Measurements from ENCODE around the gene SNIP1. TPM values are rescaled to one million over a fixed set of nuclear protein-coding genes. Genes with fewer than 3 reads are reported as not detected.
A peak's percentile ranks its signal among the peaks of the same experiment; 100 is the strongest.

The SNIP1 gene
- total and polyA plus RNA-seq, 10 of the 15 experiments (the other 5 are each of a cell fraction or from before 2014, with no cell fraction given): 2.7 to 22.4 (median 10.1) TPM

- in situ Hi-C loops (cut with MboI): no loop called here
- FAIRE-seq: peak; percentile 93
- no peak overlapping the region for H3K9ac ChIP-seq (ENCODE audit: control insufficient read depth, insufficient read depth, low read length)
- H3K79me2 ChIP-seq (ENCODE audit: control insufficient read depth, insufficient read depth, low read length): peaks cover 1% of the 10 kb centered on the region
- DNase-seq (ENCODE audit: low read depth, low spot score): no peak
- no peak overlapping the region for H3K4me3 ChIP-seq
- H3K9me3 ChIP-seq (replicated peaks; ENCODE audit: control insufficient read depth, insufficient read depth, low read length): no peaks in the 10 kb centered on the region
- ChIA-PET SMC1A (ENCODE audit: uncharacterized antibody, unreplicated experiment) (interaction anchor here (0.8 to 4.7 kb wide), 25 partner anchors 9 to 202 kb away, joined by 3 to 128 read pairs (median 5); partner anchors contain the start of gene ZC3H12A), POLR2A (interaction anchor here (0.6 to 3.6 kb wide), 7 partner anchors 8 to 195 kb away, joined by 3 to 35 read pairs (median 4); partner anchors contain the start of genes SNIP1 and ZC3H12A), RAD21 (ENCODE audit: unreplicated experiment) (interaction anchor here (0.7 to 8.3 kb wide), 19 partner anchors 9 to 911 kb away, joined by 3 to 166 read pairs (median 5); partner anchors contain the start of genes GNL2, MEAF6, SNIP1 and ZC3H12A), CTCF (interaction anchor here (0.7 to 8.1 kb wide), 31 partner anchors 11 to 749 kb away, joined by 3 to 289 read pairs (median 5); partner anchors contain the start of genes DNALI1, MEAF6, MTF1 and ZC3H12A)
- intact Hi-C loops (cut with micrococcal nuclease; ENCODE audit: unreplicated experiment): loop anchor here (1.0 kb wide), 1 partner anchor 32 kb away; no protein-coding TSS in a partner anchor
- no peak overlapping the region; the same call in 1 of the 2 replicates for H3K4me2 ChIP-seq (ENCODE audit: control insufficient read depth, insufficient read depth)
- H4K20me1 ChIP-seq (ENCODE audit: control insufficient read depth, insufficient read depth): no peaks in the 10 kb centered on the region; the same call in 1 of the 2 replicates
- H2AFZ ChIP-seq (ENCODE audit: control insufficient read depth, low read depth, low read length): no peak overlapping the region
- peaks cover 9% of the 10 kb centered on the region for H3K4me1 ChIP-seq (ENCODE audit: control insufficient read depth, insufficient read depth, low read length)
- peaks cover 16 to 21% of the 10 kb centered on the region in 2 experiments; a peak in 3 of 4 replicates for H3K36me3 ChIP-seq (ENCODE audit: control insufficient read depth in 2 of 2, insufficient read depth in 2 of 2, low read length in 1 of 2)
- H3K27me3 ChIP-seq (replicated peaks in 1 of 2; ENCODE audit: control insufficient read depth in 2 of 2, insufficient read depth in 2 of 2, low read length in 1 of 2): no peaks in the 10 kb centered on the region
- no TSS peak for BruUV-seq (replicated peaks)
- H3K27ac ChIP-seq (ENCODE audit: control insufficient read depth, insufficient read depth): 0 out of 2 replicates have a peak overlapping the region, but pooled peaks have one; percentile 15
- ATAC-seq: peak; percentile 88
- 17% methylated on average over 10 of the region's 10 CpGs for WGBS (ENCODE audit: insufficient coverage, insufficient replicate concordance, low lambda C conversion rate, missing lambda C conversion rate)
- TF ChIP-seq PKNOX1 (IDR thresholded peaks at IDR 0.05) (no peak), KAT2A (conservative IDR thresholded peaks at IDR 0.05; ENCODE audit: control insufficient read depth, low read depth, low read length) (no peak), JUND (IDR thresholded peaks at IDR 0.05; ENCODE audit: low read depth, low read length) (no peak), ZBTB40 (IDR thresholded peaks at IDR 0.05; ENCODE audit: borderline replicate concordance) (no peak), KDM1A (IDR thresholded peaks at IDR 0.05; ENCODE audit: borderline replicate concordance) (no peak), ASH2L (IDR thresholded peaks at IDR 0.05; ENCODE audit: borderline replicate concordance, low read depth) (no peak), POLR2AphosphoS2 (IDR thresholded peaks at IDR 0.05; ENCODE audit: low read depth, low read length) (no peak), RBBP5 (conservative IDR thresholded peaks at IDR 0.05) (no peak), TCF3 (IDR thresholded peaks at IDR 0.05; ENCODE audit: borderline replicate concordance, insufficient read depth, low read depth, low read length) (no peak), SREBF2 (IDR thresholded peaks at IDR 0.05; ENCODE audit: low read length) (no peak), EGR1 (IDR thresholded peaks at IDR 0.05; ENCODE audit: borderline replicate concordance in 1 of 2, low read depth in 2 of 2, low read length in 2 of 2) (no peak), PRDM15 (CRISPR knock-in tag; IDR thresholded peaks at IDR 0.05) (no peak)
Measured at GRCh38 chr1:37486680-37487618, 67.1 kb downstream of the SNIP1 start.
